ENCODE measurements around the gene LSM11. TPM values are rescaled to one million over a fixed set of nuclear protein-coding genes. Genes with fewer than 3 reads are reported as not detected.

LSM11 gene
- total RNA-seq, 4 donors from 2014 or later, result 3.3 to 3.8 (median 3.6) TPM

DNA sequence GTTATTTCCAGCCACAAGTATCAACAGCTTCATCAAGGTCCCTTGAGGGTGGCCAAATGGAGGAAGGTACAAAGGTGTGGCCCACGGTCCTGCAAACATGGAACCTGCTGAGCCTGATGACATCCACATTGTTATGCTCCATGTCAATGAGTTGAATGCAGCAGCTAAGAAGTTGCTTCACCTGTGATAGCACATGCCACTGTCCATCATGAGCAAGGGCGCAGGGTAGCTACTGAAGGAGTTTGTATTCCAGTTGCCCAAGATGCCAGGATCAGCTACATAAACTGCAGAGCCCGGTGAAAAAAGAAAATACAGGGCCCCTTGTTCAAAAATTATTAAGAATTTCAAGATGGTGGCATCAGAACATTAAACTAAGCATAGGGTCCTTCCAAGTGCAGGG, 24.2 kb downstream of the LSM11 start:
- H3K4me3 ChIP-seq, result no peak overlapping the region
- TF ChIP-seq, protein P1, sequence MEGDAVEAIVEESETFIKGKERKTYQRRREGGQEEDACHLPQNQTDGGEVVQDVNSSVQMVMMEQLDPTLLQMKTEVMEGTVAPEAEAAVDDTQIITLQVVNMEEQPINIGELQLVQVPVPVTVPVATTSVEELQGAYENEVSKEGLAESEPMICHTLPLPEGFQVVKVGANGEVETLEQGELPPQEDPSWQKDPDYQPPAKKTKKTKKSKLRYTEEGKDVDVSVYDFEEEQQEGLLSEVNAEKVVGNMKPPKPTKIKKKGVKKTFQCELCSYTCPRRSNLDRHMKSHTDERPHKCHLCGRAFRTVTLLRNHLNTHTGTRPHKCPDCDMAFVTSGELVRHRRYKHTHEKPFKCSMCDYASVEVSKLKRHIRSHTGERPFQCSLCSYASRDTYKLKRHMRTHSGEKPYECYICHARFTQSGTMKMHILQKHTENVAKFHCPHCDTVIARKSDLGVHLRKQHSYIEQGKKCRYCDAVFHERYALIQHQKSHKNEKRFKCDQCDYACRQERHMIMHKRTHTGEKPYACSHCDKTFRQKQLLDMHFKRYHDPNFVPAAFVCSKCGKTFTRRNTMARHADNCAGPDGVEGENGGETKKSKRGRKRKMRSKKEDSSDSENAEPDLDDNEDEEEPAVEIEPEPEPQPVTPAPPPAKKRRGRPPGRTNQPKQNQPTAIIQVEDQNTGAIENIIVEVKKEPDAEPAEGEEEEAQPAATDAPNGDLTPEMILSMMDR (IDR thresholded peaks at IDR 0.05), result no peak
- TF ChIP-seq POLR2A (IDR thresholded peaks at IDR 0.05), result no peak
- no peaks in the 10 kb centered on the region for H3K4me1 ChIP-seq
- no peak for DNase-seq
- no peak overlapping the region for H3K27ac ChIP-seq
- no peaks in the 10 kb centered on the region for H3K27me3 ChIP-seq
- H3K36me3 ChIP-seq, result no peaks in the 10 kb centered on the region
- no peaks in the 10 kb centered on the region for H3K9me3 ChIP-seq

DNA sequence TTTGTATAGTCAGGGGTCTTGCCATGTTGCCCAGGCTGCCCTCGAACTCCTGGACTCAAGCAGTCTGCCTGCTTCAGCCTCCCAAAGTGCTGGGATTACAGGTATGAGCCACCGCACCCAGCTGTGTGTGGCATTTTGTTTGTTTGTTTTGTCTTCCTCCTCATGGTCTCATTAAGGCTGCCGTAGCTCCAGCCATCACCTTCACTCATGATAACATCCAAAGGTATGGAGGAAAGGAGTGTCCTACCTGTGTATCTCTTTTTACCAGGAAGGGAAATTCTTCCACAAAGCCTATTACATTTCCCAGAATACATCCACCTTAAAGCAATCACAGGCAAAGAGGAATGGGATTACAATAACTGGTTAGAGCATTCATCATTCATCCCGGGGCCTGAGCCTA, 27.2 kb downstream of the LSM11 start:
- Histone ChIP-seq H3K27me3 (no peaks in the 10 kb centered on the region), H3K4me3 (no peak overlapping the region), H3K27ac (no peak overlapping the region), H3K9me3 (no peaks in the 10 kb centered on the region), H3K36me3 (no peaks in the 10 kb centered on the region), H3K4me1 (no peaks in the 10 kb centered on the region)
- TF ChIP-seq, protein P1 (IDR thresholded peaks at IDR 0.05), result no peak
- TF ChIP-seq POLR2A (IDR thresholded peaks at IDR 0.05), result no peak
- DNase-seq, result no peak

DNA sequence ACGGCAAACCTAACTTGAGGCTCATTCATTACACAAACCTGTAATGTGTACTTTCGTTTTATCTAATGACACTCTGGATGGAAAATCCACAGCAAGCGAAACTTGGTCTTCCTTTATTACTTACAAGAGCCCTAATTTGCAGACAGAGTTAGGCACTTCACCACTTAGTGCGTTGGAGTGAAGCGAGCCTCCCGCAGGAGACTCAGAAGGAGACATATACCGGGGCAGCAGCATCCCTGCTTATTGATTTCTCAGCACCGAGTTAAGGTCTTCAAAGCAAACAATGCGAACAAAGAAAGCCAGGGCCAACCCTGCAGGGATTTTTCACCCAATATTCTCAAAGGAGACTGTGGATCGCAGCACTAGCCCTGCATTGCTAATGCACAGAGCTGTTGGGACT, 28.6 kb downstream of the LSM11 start:
- Histone ChIP-seq H3K27ac (no peak overlapping the region), H3K27me3 (no peaks in the 10 kb centered on the region), H3K9me3 (no peaks in the 10 kb centered on the region), H3K4me3 (no peak overlapping the region), H3K36me3 (no peaks in the 10 kb centered on the region), H3K4me1 (no peaks in the 10 kb centered on the region)
- TF ChIP-seq, protein P1 (IDR thresholded peaks at IDR 0.05), result no peak
- TF ChIP-seq POLR2A (IDR thresholded peaks at IDR 0.05), result no peak
- DNase-seq, result no peak

DNA sequence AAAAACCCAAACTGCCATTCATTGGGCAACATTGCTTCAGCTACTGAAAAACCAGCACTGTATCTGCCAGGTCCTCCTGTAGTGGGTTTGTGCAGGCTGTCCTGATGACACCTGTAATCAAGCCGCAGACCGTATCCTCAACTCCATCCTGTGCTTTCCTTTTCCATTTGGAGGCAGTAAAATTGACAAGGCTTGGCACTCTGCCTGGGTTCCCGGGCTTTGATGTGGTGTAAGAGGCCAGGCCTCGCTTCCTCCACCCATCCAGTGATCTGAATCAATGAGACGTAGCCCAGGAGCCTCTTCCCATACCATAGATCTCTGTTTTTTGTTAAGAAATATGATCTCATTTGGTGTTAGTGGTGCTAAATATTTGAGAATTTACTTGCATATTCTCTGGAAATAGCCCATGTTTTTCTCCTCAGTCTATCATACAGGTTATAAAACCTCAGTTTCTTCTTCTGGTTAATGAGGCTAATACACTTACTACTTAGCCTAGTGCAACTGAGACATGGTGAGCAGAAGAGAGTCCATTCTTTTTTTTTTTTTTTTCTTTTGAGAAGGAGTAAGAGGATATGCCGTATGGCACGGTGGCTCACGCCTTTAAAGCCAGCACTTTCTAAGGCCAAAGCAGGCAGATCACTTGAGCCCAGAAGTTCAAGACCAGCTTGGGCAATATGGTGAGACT, 34.8 kb downstream of the LSM11 start:
- H3K27me3 ChIP-seq, result no peaks in the 10 kb centered on the region
- TF ChIP-seq, protein P1 (IDR thresholded peaks at IDR 0.05), result no peak
- TF ChIP-seq POLR2A (IDR thresholded peaks at IDR 0.05), result no peak
- H3K4me1 ChIP-seq, result no peaks in the 10 kb centered on the region
- peak in 2 of 3 donors; percentile 61 to 62 for DNase-seq
- H3K27ac ChIP-seq, result no peak overlapping the region
- no peaks in the 10 kb centered on the region for H3K36me3 ChIP-seq
- H3K9me3 ChIP-seq, result no peaks in the 10 kb centered on the region
- H3K4me3 ChIP-seq, result no peak overlapping the region

DNA sequence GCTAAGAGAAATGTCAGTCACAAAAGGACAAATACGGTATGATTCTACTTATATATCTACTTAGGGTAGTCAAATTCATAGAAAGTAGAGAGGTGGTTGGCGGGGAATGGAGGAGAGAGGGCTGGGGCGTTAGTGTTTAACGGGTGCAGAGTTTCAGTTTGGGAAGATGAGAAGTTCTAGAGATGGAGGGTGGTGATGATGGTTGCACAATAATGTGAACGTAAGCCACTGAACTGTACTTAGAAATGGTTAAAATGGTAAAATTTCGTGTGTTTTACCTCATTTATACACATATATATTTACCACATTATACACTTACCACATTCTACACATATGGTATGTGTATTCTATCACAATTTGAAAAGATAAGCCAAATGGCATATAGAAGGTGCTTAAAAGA, 35.7 kb downstream of the LSM11 start:
- Histone ChIP-seq H3K9me3 (no peaks in the 10 kb centered on the region), H3K27me3 (no peaks in the 10 kb centered on the region), H3K4me3 (no peak overlapping the region), H3K36me3 (peaks cover 0 to 4% (median 0%) of the 10 kb centered on the region in 3 donors), H3K4me1 (no peaks in the 10 kb centered on the region), H3K27ac (no peak overlapping the region)
- no peak for TF ChIP-seq POLR2A (IDR thresholded peaks at IDR 0.05)
- TF ChIP-seq, protein P1 (IDR thresholded peaks at IDR 0.05), result no peak
- DNase-seq, result no peak
